ENCODE data around the gene IGSF21.

GRCh38 chr1:18114726-18115410, 7.3 kb downstream of the IGSF21 start:
- TF ChIP-seq CTCF (IDR thresholded peaks at IDR 0.05): no peak
- TF ChIP-seq POLR2A (IDR thresholded peaks at IDR 0.05): no peak
